Fibroblast of skin of right biceps (primary cell): ENCODE results near the gene GPN2.
A peak's percentile ranks its signal among the peaks of the same experiment; 100 is the strongest.

Source experiments
- DNase-seq: peaks from one replicate; pipeline ENCODE4 v3.0.0-alpha.2; 2013

The GPN2 gene

DNA sequence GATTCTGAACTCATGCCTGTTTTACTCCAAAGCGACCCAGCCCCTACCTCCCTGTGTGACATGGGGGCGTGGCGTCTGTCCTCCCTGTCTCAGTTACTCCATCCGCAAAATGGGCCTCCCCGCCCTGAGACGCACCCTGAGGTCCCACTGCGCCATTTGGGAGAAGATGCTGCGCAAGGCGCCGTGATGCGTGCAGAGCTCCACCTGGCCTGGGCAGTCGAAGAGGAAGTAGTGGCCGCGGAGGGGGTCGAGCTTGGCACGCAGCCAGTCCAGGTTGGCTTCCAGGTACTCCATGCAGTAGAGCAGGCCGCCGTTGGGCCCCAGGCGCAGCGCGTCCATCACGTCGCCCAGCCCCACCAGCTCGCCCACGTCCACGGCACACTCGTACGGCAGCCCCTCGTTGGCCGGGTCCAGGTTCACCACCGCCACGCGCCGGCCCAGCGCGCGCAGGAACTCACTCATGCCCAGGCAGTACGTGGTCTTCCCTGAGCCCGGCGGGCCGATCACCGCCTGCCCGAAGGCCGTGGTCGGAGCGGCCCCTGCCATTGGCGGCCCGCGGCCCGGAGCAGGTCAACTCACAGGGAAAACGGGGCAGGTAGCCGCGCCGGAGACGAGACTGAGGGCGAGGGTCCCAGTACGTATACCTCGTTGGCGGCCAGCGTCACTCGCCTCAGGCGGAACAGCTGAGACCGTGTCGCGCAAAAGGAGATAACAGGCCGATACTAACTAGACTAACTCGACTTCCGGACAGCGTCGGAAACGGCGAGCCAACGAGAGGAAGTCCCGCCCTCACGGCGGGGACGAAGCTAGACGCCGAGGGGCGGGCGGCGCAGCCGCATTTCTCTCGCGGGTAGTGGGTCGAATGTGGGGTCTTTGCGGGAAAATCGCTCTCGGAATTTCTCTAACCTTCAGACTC is at the start of gene GPN2:
Gene GPN2 (minus strand): TSS at position 733 of the 916 bp plus-strand sequence. CDS start 187 bp downstream, at position 546.
- peak; percentile 78 for DNase-seq

DNA sequence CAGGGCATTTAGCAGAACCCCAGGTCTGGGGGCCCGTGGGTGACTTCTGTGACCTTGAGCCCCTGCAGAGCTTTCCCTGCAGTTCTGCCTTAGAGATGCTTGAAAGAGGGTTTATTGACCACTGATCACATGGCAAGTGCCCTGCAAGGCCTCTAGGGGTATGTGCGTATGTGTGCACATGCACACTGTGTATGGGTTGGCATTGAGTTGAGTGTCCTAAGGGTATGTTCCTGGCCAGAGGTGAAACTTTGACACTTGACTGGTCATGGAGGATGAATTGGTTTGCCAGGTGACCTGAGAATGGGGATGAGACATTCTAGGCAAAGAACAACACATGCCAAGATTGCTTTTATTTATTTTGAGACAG is 48.6 kb upstream of the GPN2 start:
- DNase-seq, result no peak

DNA sequence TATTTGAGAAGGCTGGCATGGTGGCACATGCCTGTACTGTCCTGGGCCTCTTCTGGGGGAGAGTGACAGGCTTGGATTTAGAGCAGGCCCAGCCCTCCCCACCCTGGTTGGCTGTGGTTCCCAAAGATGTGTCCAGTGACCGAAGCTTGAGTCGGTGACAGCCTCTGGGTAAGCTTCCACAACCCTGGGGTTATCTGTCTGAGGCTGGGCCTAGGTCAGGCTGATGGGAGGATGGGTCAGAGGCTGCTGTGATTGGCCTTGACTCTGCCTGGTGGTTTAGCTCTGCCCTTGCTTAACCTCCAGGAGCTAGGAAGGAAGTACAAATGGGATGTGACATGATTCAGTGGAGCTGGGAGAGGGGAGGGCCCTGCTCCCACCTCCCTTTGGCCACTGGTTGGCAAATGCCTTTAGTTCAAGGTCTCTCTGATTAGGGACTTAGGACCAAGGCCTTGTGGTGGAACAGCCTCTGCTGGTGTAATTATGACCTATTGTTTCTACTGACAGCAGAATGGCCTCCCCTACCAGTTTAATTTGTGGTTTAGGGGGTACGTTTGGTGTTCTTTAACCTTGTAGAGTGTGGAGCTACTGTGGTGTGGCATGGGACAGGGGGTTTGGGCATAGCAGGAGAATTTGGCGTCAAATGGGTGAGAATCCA is 48.0 kb upstream of the GPN2 start:
- DNase-seq, result no peak

- DNase-seq, result no peak
These were observed 46.7 kb upstream of the GPN2 start for GRCh38 chr1:26936823-26937222.

GRCh38 chr1:26932531-26932930 is 42.4 kb upstream of the GPN2 start:
- no peak for DNase-seq

DNA sequence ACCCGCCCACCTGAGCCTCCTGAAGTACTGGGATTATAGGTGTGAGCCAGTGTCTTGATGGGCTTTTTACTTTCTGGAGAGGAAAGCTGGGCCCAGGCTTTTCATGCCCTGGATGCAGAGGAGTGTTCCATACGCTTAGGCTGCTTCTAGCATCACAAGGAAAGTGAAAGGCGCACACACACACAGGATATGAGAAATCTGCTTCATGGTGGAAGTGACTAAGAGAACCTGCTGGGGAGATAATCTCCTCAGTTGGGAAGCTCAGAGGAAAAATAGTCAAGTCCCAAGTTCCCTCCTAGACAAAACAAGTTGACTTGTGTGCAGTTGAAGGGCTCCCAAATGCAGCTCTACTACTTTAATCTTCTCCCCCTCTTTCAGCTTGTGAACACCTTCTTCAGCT is 33.6 kb upstream of the GPN2 start:
- peak; percentile 13 for DNase-seq

DNA sequence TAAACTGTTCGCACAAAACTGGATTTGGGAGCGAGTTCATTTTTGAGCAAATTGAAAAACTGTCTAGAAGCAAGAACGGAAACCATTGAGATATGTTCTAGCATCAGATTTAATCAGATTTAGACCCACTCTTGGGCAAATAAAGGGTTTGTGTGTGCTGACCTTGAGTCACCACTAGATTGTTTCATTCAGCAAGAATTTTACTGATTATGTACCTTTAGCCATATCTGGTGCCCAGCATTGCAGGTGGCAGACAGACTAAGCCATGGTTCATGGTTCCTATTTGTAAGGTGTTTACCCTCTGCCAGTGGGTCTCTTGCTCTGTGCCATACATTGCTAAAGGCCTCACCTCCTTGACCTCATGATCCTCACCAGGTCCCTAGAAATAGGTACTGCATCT is 32.8 kb upstream of the GPN2 start:
- no peak for DNase-seq

- DNase-seq, result no peak
These were observed 32.3 kb upstream of the GPN2 start for GRCh38 chr1:26922431-26922729.

DNA sequence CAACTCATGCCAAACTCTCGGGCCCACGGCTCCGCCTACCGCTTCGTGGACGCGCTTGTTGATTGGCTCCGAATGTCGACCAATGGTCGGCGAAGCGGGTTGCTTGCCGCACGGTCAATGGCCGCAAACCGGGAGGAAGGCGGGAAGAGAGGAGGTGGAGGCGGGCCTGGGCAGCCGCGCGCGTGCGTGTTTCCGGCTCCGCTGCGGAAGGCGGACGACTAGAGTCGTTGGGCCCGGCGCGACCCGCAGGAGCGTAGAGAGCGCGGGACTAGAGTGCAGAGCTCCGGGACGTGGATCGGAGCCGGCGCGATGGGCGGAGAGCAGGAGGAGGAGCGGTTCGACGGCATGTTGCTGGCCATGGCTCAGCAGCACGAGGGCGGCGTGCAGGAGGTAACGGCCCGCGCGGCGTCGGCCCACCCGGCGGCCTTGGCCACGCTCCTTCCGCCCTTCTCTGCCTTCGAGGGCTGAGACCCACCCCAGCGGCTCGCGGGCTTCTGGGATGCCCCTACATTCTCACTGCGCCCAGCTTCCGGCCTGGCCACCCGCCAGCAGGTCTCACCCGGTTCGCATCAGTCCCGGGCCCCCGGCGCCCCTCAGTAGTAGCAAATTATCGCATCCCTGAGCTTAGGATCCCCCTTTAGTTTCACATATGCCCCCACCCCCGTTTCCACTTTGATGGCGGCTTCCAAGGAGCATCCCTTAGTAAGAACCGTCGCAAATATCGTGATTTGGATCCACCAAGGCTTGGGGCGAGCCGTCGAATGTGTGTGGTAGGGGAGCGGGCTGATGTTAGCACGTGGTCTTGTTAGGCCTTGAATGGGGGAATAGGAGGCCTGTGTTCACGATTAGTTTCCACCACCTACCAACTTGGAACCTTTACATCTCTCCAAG is 31.7 kb upstream of the GPN2 start, which contains the start of gene NUDC:
Gene NUDC (plus strand): TSS at position 204 of the 891 bp plus-strand sequence. CDS start 106 bp downstream, at position 310.
- DNase-seq, result peak; percentile 96

- DNase-seq, result no peak
These were observed 31.1 kb upstream of the GPN2 start for GRCh38 chr1:26921126-26921539.

DNA sequence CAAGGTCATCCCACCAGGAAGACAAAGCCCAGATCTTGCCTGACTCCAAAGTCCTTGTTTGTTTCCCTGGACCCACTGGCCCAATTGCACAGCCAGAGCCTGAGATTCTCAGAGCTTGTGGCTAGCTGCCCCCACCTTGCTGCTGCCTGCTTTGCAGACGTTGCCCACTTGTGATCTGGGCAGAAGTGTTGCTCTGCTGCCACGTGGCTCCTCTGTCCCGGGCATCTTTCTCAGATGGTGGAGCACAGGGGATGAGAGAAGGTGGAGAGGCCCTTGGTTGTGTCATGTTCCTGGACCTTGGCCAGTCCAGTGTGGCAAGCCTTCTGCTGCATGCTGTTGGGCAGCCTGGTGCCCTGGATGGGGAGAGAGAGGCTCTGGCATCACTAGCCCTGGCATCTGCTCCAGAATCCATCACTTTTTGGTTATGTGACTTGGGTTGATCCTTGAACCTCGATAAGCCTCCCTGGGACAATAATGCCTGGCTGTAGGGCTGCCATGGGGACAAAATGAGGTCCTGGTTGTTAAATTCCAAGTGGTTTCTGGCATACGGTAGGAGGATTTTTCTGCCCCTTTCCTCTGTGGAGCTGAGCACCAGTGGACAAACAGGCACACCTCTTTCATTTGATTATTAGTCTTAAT is 25.2 kb upstream of the GPN2 start:
- DNase-seq, result no peak

DNA sequence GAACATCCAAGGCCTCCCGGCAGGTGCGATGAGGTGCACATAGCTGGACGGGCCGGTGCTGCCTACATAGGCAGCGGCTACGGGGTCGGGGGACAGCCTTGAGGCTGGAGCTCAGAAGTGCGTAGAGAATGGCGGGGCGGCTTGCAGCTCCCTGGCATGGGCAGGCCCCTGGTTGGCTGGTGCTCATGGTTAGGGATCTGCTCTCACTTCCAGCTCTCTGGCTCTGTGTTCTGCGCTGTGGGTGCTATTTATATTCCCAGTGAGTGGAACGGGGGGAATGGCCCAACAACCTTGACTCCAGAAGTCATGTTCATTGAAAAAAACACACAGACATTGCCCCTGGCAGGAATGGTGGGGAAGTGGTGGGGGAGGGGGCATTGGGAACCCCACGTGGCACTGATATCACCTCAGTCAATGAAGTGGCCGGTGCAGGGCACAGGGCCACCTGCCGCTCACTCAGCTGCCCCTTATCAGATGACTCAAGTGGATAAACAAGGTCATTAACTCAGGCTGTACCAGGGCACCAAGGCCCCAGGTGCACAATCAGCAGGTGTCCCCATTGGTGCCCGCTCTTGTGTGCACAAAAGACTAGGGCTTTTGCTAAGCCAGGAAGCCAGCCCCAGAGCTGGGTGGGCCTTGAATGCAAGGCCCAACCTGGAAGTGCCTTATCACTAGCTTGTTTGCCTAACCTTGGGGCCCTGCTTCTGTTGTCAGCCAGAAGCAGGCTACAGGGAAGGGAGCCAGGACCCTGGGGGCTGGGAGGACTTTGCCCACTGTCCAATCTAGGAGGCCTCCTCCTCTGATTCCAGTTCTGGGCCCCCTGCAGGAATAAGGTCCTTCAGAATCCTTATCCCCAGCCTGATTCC is 23.9 kb upstream of the GPN2 start, which contains the start of gene NR0B2:
Gene NR0B2 (minus strand): TSS at position 222 of the 866 bp plus-strand sequence. CDS start 35 bp downstream, at position 187.
- DNase-seq, result no peak

GRCh38 chr1:26913389-26913753 is 23.3 kb upstream of the GPN2 start:
- no peak for DNase-seq

DNA sequence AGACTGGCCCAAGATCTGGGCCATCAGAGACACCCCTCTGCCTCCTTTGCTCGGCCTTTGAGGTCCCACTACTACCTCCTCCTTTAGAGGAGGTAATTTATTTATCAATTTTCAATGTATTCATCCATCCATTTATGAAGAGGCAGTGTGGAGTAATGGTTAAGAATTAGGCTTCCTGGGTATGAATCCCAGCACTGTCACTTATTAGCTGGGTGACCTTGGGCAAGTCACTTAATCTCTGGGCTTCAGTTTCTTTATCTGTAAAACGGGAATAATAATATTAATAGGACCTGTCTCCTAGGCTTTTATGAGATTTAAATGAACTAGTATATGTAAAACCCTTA is 22.0 kb upstream of the GPN2 start:
- DNase-seq, result no peak

DNA sequence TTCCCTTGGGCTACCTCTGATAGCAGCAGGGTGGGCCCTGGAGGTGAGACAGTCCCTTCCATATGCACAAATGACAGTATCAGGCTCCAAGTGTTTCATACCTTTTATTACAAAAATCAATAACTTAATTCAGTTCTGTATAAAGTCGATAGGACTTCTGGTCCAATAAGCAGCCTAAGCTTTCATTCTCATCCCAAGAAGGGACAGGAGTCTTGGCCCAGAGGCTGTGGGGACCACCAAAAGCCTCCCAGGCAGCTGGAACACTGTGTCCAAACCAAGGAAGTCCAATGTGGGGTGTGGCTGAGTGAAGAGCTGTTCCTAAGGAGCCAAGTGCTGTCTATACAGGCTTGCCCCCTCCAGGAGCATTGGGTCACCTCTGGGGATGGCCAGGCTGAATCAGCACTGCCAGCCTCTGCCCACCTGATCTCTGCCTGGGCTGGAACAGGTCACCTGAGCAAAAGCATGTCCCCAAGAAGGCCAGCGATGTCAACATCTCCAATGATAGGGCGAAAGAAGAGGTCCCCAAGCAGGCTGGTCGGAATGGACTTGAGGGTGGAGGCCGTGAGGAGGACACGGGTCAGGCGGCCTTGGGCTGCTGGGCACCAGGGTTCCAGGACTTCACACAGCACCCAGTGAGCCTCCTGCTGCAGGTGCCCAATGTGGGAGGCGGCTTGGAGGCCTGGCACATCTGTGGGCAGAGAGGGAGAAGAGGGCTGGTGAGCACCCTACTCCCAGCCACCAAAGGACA is 21.5 kb upstream of the GPN2 start:
- DNase-seq, result no peak

DNA sequence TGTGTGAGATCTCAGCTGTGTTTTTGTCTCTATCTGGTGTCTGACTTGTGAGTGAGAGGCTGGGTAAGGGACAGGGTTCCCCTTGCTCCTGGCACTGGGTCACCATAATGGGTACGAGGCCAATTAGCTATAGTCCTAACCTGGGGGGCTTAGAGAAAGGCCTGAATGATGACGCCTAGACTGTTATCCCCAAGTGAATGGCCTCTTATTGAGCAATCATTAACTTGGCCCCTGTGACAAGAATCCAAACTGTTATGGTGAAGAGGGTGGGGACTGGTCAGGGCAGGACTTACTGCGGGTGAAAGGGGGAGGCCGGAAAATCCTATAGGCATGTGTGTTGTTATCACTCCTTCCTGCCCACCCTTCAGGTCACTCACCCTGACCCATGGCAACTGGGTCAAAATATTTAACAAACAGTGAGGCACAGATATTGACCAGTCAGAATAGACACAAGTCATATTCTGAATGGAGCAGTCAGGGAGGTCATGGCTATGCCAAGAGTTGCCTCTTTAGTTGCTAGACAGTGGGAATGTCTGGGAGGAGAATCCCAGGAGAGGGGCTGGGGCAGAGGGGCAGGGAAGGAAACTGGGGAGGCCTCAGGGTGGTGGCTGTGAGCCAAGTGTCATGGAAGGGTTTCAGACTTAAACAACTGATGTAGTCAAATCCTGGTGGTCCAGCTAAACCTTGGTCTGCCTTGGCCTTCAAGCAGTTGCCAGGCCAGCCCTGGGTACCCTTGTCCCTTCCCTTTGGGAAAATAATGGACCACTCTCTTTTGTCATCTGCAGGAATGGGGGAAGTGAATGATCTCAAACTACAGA is 20.5 kb upstream of the GPN2 start:
- DNase-seq, result no peak

GRCh38 chr1:26909951-26910342 is 19.9 kb upstream of the GPN2 start:
- DNase-seq, result no peak

- DNase-seq, result peak; percentile 43
These were observed 17.2 kb upstream of the GPN2 start for GRCh38 chr1:26907071-26907917.

DNA sequence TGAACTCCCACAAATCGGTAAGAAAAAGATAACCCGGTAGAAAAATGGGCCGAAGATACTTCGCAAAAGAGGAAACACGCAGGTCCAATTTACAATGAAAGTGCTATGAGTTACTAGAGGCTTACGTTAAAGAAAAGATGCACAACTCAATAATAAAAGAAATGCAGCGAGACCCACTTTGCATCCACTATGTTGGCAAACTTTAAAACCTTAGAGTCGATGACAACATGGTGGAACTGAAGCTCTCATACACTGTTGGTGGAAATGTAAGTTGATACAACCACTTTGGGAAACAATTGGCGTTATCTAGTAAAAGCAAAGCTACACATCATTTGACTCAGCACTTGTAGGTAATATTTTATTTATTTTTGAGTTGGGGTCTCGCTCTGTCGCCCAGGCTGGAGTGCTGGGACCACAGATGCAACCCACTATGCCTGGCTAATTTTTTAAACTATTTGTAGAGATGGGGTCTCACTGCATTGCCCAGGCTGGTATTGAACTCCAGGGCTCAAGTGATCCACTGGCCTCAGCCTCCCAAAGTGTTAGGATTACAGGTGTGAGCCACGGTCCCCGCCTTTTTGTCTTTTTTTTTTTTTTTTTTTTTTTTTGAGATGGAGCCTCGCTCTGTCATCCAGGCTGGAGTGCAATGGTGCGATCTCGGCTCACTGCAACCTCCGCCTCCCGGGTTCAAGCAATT is 10.9 kb upstream of the GPN2 start:
- no peak for DNase-seq
